HG02852 (cell line): ENCODE measurements around the gene CCDC85C.

Experiments used
- ATAC-seq: cut with Tn5 transposase; IDR thresholded peaks from one replicate; pipeline ENCODE4 v1.9.1; 2021; ENCODE audit warnings: mild to moderate bottlenecking, moderate library complexity; ENCODE audit not compliant: unreplicated experiment

The CCDC85C gene

GRCh38 chr14:99574099-99574880 is 29.7 kb downstream of the CCDC85C start:
- no peak for ATAC-seq

- ATAC-seq, result no peak
These were observed 30.4 kb downstream of the CCDC85C start for GRCh38 chr14:99573436-99574098.

GRCh38 chr14:99573000-99573330 is 31.0 kb downstream of the CCDC85C start:
- ATAC-seq, result no peak

GRCh38 chr14:99572173-99572999 is 31.6 kb downstream of the CCDC85C start:
- ATAC-seq, result no peak

DNA sequence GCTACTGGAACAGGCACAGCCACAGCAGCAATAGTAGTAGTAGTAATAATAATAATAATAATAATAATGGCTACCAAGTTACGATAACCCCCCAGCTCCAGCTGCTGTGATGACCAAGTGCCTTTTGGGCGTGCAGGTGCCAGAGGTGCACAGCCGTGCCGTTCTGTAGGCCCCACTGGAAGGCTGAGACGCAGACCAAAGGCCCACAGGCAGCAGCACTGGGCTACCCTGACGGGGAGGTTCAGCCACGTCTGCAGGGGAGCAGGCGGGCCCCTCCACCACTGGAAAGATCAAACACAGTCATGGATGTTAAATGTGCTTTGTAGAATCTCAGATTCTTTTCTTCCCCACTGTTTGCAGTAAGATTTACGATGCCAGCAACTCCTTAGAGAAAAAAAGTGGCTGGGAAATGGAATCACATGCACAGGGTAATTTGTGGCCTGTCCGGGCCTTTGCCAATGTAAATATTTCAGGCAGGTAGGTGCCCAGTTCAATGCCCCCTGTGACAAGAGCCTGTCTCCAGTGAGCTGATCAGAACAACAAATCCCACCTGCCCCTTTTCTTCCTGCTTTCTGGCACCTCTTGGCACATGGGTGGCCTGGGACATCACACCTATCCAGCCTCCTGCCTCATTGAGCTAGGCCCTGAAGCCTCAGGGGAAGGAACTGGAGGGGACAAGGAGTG is 32.6 kb downstream of the CCDC85C start:
- no peak for ATAC-seq

DNA sequence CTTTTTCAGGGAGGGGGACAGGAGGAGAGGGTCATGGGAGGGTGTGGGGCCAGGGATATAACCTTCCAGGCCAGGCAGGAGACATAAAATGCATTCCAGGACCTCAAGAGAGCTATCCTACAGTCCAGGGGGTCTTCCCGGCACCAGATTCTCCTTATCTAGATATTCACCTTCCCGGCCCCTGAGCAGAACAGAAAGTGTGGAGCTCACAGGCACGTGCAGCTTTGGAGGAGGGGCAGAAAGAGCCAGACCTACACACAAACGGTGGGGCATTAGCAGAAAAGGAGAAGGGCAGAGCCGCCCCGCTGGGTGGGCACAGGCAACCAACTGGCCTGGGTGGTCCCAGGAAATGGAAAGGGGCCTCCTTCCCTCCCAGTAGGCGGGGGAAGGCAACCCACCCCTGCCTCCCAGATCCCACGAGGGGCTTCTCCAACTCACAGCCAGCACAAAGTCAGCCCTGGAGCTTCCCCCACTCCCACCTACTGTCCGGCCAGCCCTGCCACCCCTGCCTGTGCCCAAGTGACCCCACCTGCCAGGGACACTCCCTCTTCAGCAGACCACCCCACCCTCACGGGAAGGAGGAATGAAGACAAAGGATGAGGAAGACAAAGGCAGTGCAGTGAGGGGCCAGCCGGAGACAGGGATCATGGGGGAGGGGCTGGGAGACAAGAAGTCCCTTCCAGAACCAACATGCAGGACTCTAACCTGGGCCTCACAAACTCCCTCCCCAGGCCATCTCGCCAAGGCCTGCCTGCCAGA is 33.3 kb downstream of the CCDC85C start:
- no peak for ATAC-seq

GRCh38 chr14:99569725-99570543 is 34.1 kb downstream of the CCDC85C start:
- ATAC-seq, result no peak

GRCh38 chr14:99568567-99569560 is 35.1 kb downstream of the CCDC85C start:
- ATAC-seq, result no peak

DNA sequence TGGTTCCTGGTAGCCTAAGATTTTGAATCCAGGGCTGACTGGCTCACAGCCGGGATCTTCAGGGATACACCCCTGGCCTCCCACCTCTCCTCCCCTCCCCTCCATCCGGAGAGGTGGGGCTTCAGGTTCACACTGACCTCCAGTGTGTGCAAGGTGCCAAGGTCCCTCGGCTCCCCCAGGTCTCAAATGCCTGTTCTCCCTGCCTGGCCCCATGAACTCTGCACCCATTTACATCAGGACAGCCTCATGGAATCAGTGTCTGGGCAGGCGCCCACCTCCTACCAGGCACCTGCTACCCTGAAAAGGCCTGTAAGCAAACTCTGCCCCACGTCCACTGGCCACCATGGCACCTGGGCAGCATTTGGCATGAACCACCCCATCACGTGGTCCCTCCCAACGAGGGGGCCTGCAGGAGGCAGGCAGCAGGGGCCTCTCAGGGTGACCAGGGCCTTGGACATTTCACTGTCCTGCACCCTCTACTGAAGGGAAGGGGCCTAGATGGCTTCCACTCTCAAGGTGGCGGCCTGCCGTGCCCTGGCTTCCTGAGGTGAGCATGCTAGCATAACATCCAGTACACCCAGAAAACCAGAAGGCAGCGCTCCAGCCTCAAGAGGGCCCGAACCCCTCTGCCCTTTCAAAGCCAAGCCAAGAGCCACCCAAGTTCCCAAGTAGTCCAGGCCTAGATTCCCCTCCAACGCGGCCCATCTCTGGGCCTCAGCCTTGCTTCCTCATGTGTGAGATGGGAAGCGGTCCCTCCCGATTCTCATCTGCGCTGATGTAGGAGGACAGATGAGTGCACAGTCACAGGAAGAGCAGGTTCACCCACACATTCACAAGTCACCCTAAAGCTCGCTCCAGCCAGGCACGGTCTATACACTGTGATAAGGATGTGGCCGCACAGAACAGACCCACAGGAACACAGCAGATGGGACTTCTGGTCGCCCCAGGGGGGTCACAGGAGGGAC is 37.3 kb downstream of the CCDC85C start:
- ATAC-seq, result no peak

DNA sequence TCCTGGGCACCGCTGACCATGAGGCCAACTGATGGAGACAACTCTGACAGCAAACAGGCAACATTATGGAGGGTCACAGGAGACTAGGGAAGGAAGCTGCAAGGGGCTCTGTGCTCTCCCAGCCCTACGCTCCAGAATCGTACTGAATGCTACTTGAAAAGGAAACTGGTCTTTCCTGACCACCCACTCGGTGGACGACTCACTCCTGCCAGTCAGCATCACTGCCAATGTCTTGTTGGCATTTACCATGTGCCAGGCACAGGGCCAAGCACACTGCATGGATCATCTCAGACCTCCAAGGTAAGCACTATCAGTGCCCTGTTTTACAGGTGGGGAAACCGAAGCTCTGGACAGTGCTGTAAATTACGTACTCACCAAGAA is 38.0 kb downstream of the CCDC85C start:
- ATAC-seq, result no peak

DNA sequence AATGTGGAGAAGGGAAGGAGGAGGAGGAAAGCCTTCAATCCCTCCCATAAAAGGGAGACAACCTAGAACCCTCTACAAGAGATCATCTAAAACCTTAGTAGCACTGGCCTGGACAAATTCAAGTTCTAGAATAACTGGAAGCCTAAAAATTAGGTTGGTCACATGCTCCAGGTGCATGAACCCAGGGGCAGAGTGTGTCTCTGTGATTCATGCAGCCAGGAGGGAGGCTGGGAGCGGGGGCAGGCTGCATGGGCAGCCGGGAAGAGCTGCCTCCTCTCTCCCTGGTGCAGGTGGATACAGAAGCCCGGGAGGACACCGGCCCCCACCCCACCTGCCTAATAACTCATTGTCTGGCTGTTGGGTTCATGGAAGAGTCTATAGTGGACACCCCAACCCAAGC is 38.6 kb downstream of the CCDC85C start:
- no peak for ATAC-seq

DNA sequence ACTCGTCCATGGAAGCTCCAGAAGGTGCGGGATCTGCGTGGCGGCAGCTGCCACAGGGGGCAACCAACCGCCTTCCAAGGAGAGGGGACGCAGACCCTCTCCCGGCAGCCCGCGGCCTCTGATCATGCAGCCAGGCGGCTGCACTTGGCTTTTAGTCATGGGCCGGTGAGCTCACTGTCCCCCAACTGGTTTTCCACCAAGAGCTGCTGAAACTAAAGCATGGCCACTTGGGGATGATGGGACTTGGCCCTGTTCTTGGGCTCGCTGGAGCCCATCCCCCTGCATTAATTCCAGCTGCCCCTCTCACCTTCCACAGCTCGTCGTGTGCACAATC is 39.1 kb downstream of the CCDC85C start:
- ATAC-seq, result no peak

GRCh38 chr14:99564256-99564925 is 39.6 kb downstream of the CCDC85C start:
- ATAC-seq, result no peak

DNA sequence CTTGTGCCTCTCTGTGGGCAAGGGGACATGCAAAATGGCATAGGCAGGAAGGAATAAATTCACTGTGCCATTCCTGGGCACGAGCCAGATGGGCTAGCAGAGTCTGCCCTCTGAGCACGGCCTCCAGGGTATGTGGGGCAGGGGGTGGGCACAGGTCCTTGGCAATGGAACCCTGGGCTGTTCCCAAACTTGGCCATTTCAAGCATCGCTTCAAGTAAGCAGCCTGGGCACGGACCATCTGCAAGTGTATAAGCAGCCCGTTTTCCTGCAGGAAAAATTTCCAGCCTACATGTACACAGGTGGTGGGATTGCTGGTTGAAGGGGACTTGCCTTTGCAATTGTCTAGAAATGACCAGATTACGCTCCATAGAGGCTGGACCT is 40.3 kb downstream of the CCDC85C start:
- no peak for ATAC-seq

DNA sequence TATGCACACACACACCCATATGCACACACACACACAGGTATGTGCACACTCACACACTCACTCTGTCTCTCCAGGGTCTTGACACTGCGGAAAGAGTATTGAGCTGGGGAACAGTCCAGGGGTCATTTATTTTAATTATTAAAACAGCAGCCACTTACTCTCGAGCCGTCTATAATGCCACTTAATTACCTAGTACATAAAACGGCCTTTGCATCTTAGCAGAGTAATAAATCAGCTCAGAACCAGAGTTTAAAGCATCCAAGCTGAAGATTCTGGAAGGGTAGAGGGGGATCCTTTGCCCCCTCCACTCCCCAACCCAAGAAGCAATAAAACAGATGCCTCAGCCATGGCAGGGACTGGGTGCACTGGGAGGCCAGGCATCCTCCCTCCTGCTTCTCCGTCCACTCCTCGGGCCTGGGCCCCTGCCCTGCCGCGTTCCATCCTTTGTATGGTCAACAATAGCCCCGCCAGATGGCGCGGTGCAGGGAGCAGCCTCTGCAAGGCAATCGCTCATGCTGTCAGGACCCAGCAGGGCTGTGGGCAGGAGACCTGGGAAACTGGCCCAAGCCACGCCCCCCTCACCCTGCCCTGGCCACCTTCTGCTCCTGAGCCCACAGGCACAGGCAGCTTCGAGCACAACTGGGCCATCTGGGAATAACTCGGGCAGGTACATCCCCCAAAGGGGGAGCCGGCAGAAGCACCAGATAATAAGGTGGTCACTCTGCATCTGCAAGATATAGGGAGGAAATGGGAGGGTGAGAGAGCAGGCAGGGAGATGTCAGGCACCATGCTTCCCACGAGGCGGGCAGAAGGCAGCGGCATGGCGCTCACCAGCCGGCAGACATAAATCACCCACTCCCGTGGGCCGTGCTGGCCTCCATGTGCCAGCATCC is 40.9 kb downstream of the CCDC85C start:
- no peak for ATAC-seq

DNA sequence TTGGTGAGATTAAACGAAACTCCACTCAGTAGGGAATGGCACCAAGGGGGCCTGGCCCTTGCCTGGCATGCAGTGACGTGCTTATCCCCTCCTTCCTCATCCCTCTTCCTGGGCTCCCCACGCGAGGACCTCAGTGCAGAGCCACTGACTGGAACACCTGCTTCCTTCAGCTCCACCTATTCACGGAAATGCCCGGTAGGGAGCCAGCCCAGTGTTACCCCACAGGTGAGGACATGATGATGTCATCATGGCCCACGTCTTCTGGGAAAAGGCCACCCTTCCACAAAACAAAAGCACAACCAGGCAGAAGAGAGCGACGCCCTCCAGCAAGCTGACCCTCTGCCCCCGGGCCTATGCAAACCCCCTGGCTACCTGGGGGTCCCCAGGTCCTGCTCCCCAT is 42.1 kb downstream of the CCDC85C start:
- no peak for ATAC-seq
